SK-MEL-5 (cell line): ENCODE data around the gene SLC39A12. TPM values are rescaled to one million over a fixed set of nuclear protein-coding genes. Genes with fewer than 3 reads are reported as not detected.

Experiments
- DNase-seq: peaks from one replicate; pipeline ENCODE4 v3.0.0-alpha.2; 2016; ENCODE audit warnings: low read depth, low spot score
- in situ Hi-C: cut with HindIII; loops from 2 replicates; pipeline ENCODE4 v1.10.0; 2016; ENCODE audit warnings: low sequenced_read_pairs, high pct_unique_total_duplicates, low pct_unique_long_range_greater_than_20kb
- total RNA-seq: library from RNA; depleted of rRNA; stranded (reverse); fragments of >200 nt; shearing (Covaris generic); gene quantifications from 2 replicates; pipeline ENCODE4 v1.2.3, GENCODE V29; 2014

SLC39A12 gene
- total RNA-seq, 1 experiment from 2014 or later = 0.05 TPM

GRCh38 chr10:17954861-17955260 is 3.1 kb downstream of the SLC39A12 start:
- no peak for DNase-seq
- in situ Hi-C loops = no loop called here

GRCh38 chr10:17958049-17958448 is 6.3 kb downstream of the SLC39A12 start:
- no peak for DNase-seq
- in situ Hi-C loops = no loop called here

- DNase-seq = no peak
- in situ Hi-C loops = no loop called here
Measured at GRCh38 chr10:17959870-17960269, 8.2 kb downstream of the SLC39A12 start.

- in situ Hi-C loops = no loop called here
- no peak for DNase-seq
Measured at GRCh38 chr10:17961551-17962422, 10.1 kb downstream of the SLC39A12 start.

GRCh38 chr10:17963431-17963830 is 11.7 kb downstream of the SLC39A12 start:
- no peak for DNase-seq
- in situ Hi-C loops = no loop called here

- no peak for DNase-seq
- in situ Hi-C loops = no loop called here
Measured at GRCh38 chr10:17965649-17966235, 14.0 kb downstream of the SLC39A12 start.

- in situ Hi-C loops = no loop called here
- no peak for DNase-seq
Measured at GRCh38 chr10:17974505-17974904, 22.8 kb downstream of the SLC39A12 start.

- no peak for DNase-seq
- in situ Hi-C loops = no loop called here
Measured at GRCh38 chr10:17980846-17981565, 29.3 kb downstream of the SLC39A12 start.

GRCh38 chr10:17981766-17982380 is 30.2 kb downstream of the SLC39A12 start:
- DNase-seq = no peak
- in situ Hi-C loops = no loop called here

GRCh38 chr10:17984056-17984455 is 32.3 kb downstream of the SLC39A12 start:
- in situ Hi-C loops = no loop called here
- DNase-seq = no peak

- no peak for DNase-seq
- in situ Hi-C loops = no loop called here
Measured at GRCh38 chr10:17984563-17984962, 32.8 kb downstream of the SLC39A12 start.

GRCh38 chr10:17989908-17990767 is 38.4 kb downstream of the SLC39A12 start:
- in situ Hi-C loops = no loop called here
- DNase-seq = peak; percentile 8

- no peak for DNase-seq
- in situ Hi-C loops = no loop called here
Measured at GRCh38 chr10:17992266-17992665, 40.5 kb downstream of the SLC39A12 start.

- in situ Hi-C loops = no loop called here
Measured at GRCh38 chr10:17993361-17993760, 41.6 kb downstream of the SLC39A12 start.

GRCh38 chr10:18000601-18001000 is 48.9 kb downstream of the SLC39A12 start:
- DNase-seq = peak; percentile 27
- in situ Hi-C loops = no loop called here

More at GRCh38 chr10:17993361-17993760, 41.6 kb downstream of the SLC39A12 start:
- DNase-seq = no peak

GRCh38 chr10:18005445-18005780 is 53.7 kb downstream of the SLC39A12 start:
- no peak for DNase-seq
- in situ Hi-C loops = no loop called here

GRCh38 chr10:18005781-18006456 is 54.2 kb downstream of the SLC39A12 start:
- in situ Hi-C loops = no loop called here
- no peak for DNase-seq
